HG03571 (cell line): Measurements from ENCODE around the gene CCNK.
A peak's percentile ranks its signal among the peaks of the same experiment; 100 is the strongest.

Experiments used
- ATAC-seq: cut with Tn5 transposase; IDR thresholded peaks from one replicate; pipeline ENCODE4 v1.9.1; 2021; ENCODE audit not compliant: unreplicated experiment

The CCNK gene

DNA sequence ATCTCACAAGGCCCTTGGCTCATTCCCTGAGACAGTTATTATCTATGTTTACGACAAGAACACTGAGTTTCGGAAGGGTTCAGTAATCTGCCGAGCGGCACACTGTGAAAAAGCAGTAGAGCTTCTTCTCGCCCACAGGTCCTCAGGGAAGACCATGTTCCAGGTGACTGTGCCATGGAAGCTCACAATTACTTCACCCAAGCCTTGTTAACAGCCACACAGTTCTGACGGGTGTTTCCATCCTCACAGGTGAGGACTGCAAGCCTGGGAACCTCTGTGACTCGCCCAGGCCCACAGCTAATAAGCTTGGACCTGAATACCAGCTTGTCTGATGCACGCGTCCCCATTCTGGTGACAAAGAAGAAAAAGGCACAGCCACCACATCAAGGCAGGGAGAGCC, 15.9 kb upstream of the CCNK start:
- no peak for ATAC-seq

DNA sequence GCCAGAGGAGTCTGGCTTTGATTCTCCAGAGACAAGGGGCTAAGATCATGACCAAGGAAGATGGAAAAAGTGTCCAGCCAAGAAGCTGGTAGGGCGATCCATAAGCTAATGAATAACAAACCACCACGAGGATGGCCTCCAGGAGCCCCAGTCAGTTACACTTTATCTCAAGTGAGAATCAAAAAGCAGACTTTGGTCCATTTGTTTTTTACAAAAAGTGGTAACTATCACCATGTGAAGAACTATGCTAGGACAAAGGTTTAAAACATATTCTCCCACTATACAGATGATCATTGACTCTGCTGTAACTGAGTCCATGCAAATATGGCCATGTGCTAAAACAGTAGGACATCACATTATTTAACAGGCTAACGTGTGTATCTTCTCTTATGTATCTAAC, 14.5 kb upstream of the CCNK start:
- no peak for ATAC-seq

DNA sequence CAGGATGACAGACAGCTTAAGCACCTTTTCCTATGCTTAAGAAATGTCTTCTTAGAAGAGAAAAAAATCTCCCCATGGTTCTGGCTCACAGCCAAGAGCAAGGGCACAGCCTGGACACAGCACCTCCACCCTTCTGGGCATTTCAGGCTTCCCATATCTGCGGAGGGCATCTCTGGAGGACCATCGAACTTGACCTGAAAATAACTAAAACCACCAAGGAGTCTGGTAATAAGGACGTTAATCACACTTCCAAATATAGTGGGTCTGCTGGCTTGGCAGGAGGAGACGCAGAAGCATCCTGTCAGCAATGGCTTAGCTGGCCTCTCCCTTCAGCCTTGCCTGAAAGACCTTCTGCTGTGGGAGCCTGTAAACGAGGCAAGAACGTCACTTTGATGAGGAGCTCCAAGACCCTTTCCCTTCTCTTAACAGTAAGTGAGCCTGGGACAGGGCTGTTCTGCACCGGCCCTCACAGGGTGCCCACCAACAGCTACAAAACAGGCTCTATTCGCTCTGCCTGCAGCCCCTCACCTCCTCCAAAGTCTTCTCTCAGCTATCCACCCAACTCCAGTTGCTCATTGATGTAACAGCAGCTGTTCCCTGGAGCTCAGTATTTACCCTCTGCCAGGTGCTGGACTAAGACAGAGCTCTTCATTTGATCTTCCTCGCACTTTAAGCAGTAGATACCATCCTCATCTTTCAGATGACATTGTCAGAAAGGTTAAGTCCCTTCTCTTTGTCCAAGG, 13.7 kb upstream of the CCNK start:
- no peak for ATAC-seq

- no peak for ATAC-seq
These were observed 13.1 kb upstream of the CCNK start for GRCh38 chr14:99468081-99468480.

GRCh38 chr14:99468836-99469592, 12.2 kb upstream of the CCNK start:
- ATAC-seq: no peak

- no peak for ATAC-seq
These were observed 9.5 kb upstream of the CCNK start for GRCh38 chr14:99471731-99472130.

DNA sequence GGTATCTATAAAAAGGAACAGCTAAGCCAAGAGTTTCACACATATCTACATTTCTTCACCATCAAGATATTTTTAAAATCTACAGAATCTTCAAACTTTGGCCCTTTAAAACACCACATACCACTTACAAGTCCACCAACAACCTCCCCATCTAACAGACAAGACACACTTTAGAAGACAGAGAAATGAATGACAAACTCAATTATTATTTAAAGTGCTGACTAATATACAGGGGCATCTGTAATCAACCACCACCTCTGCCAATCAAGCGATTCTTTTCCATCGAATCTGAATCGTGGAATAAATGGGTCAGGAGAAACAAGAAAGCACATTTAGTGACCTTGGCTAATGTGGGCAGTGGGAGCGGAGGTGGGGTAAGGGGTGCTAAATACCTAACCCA, 8.3 kb upstream of the CCNK start:
- no peak for ATAC-seq

GRCh38 chr14:99473458-99473857, 7.8 kb upstream of the CCNK start:
- no peak for ATAC-seq

DNA sequence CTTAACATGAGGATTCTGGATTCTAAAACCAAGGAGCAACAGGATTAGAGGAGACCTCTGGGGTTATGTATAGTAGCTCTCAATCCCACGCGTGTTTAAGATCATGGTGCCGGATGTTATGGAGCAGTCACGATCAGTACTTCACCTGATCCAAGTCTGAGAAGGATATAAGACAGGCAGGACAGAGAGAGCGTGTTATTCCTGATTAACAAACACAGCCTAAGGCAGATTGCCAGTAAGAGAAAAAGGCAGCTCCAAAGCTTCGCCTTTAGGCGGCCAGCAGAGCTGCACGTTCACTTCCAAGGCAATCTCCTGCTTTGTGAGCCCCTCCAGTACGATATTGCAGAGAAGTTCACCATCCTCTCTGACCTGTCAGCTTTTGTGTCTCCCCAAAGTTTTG, 6.0 kb upstream of the CCNK start:
- no peak for ATAC-seq

DNA sequence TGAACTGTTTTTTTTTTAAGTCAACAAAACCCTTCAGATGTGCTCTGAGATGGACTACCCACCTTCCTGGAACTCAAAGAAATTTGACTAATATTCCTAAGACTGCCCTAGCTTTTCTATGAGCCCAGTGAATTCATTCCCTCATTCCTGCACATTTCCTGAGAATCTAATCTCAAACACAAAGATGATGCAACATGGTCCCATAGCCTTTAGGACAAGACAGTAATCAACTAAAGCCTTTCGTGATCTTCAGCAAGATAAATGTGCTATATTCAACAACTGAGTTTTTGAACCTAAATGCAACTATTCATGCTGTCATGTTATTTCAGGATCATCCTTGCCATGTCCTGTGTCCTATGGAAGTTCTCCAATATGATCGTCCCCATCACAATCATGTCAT, 5.5 kb upstream of the CCNK start:
- ATAC-seq: no peak

- no peak for ATAC-seq
These were observed 4.3 kb upstream of the CCNK start for GRCh38 chr14:99476864-99477263.

DNA sequence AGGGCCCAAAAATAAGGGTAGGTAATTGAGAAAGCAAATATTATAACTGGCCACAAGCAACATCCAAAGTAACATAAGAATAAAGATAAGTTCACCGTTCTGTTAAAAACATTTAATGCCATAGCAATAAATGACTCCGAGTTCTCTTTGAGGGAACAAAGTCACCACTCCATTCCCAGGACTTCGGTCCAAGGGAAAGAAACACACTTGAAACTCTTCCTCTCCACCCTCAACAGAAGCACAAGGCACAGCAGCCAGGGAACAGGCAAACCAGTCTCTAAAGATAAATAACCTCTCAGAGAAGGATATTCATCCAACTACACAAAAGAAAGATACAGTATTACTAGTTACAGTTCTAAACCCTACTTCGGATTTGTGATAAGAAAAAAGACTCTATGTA, 3.1 kb upstream of the CCNK start:
- no peak for ATAC-seq

DNA sequence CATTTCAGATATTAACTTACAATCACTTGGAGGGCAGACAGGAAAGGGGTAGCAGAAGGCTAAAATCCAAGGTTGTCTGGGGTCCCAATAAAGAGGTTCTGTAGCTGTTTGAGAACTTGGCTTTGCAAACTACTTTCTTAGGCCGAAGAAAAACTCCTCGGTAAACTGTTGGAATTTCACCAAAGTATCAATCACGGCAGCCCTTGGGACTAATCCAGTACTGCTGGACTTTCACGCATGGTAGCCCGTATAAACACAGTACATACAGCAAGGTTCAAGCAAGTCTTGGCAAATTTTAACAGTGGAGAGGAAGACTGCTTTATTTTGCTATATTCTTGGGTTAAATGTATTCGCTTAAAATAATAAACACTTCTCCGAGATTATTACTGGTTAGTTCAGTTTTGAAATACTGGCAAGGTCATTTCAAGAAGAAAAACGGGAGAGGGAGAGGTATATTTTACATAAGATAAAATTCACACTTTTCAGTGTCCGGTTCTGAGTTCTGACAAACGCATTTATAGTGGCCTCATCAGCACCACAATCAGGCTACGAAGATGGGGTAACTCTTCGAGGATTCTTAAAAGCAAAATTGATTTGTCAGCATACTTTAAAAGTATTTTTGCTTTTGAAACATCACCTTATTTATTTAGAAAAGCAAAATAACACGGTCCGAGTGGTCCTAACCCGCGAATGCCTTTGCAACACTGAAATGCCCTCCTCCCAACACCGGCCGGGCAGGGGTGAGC, 1.9 kb upstream of the CCNK start:
- no peak for ATAC-seq

GRCh38 chr14:99479906-99480869, 1.0 kb upstream of the CCNK start, which contains the start of gene SETD3:
SETD3 (minus strand) TSS chr14:99480859; CDS start chr14:99465805, 15,054 bp downstream.
- ATAC-seq: peak; percentile 4

GRCh38 chr14:99481745-99482099, 513 bp downstream of the CCNK start:
- ATAC-seq: no peak

DNA sequence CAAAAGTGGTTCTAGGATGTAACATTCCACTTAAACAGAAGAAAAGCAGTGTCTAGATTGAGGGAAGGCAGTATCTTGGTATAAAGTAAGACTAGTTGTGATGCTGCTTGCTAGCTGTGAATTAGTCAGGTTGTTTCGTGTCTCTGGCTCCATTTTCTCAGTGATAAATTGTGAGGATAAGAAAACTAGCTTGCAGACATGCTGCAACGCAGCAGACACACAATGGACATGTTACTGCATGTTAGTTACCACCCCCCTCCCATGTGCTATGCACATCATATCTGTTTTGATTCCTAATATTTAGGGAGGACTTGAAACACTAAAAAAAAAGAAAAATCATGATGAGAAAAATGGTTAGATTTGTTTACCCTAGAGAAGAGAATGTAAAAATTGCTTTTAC, 2.9 kb downstream of the CCNK start:
- ATAC-seq: no peak

- no peak for ATAC-seq
These were observed 16.1 kb downstream of the CCNK start for GRCh38 chr14:99497341-99497740.

- no peak for ATAC-seq
These were observed 16.7 kb downstream of the CCNK start for GRCh38 chr14:99497894-99498293.

GRCh38 chr14:99502989-99503421, 21.8 kb downstream of the CCNK start:
- ATAC-seq: no peak

DNA sequence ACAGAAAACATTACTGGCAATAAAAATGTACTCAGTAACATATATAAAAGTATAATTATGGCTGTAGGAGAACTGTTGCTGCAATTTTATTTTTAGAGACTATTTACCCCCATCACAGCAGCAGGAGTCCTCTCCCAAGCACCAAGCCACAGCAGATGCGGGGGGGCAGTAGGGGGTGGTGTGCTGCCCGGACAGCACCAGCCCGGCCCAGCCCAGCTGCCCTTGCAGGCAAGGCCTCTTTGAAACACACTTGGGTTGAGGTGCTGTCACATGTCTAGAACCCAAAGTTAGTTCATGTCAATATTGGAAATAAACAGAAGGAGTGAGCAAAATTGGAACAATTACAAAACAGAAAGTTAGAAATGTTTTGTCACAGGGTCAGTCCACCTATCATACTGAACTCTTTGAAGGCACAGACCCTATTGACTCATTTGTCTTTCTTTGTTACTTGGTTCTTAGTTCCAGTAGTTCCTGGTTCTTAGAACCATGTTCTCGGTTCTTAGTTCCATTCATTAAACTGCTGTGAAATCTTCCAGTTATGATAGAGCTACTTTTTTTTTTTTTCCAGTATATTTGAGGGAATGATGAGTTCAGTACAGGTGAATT, 22.7 kb downstream of the CCNK start:
- no peak for ATAC-seq
